Activated CD8-positive, alpha-beta memory T cell treated with anti-CD3 and anti-CD28 coated beads for 1 hour (primary cell): ENCODE measurements around the gene TAF15.

Experiments used
- DNase-seq, 2 donors: peaks; one replicate each; pipeline ENCODE4 v3.0.0-alpha.2; 2020; ENCODE audit warnings: low read depth in 1 of 2; ENCODE audit errors: extremely low read depth in 1 of 2

The TAF15 gene

DNA sequence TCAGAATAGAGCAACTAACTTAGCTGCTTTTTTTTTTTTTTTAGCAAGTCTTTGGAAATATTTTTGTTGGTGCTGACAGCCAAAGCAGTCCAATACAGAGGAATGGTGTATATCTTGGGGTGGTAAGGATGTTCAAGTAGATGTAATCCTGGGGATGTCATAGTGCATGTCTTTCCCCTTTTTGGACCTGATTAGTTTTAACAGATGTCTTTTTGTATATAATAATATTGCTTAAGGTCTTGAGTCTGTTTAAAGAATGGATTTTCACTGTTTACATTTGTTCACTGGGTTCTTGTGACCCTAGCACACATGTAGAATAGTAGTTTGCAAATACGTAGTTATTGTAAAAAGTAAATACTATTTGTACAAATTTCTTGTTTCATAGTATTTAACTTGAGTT is 7.9 kb downstream of the TAF15 start:
- no peak for DNase-seq

DNA sequence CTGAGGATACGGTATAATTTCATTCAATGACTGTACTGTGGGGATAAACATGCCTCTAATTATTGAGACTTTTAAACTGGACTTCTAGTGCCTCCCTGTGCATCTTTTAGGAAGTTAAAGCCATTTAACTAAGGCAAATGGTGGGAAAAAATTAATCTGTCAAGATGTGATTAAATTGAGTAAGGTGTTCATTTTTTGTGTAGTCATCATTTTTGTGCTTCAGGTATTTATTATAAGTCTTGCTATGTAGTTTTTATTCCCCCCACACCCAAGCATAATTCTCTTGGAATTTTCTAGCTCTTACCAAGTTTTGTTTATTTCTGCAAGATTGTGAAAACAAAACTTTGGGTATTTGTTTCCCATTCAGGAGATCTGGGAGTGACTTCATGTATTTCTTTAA is 10.2 kb downstream of the TAF15 start:
- no peak for DNase-seq

- DNase-seq = no peak
These were observed 12.0 kb downstream of the TAF15 start for GRCh38 chr17:35821308-35821707.

DNA sequence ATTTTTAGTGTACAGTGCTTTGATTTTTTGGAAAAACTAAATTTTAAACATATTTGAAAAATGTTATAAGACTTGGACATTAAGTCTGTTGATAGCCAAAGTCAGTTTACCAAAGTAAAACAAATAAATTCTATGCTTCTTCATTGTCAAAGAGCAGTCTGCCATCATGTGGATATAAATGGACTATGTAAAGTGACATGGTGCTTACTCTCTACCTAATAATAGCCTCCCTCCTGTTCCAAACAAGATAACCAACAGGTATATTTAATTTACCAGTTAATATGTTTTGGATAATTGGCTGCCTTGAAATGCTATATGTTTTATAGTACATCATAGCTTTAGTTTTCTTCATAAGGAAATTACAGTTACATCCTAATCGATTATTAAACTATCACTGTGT is 15.9 kb downstream of the TAF15 start:
- DNase-seq = no peak

DNA sequence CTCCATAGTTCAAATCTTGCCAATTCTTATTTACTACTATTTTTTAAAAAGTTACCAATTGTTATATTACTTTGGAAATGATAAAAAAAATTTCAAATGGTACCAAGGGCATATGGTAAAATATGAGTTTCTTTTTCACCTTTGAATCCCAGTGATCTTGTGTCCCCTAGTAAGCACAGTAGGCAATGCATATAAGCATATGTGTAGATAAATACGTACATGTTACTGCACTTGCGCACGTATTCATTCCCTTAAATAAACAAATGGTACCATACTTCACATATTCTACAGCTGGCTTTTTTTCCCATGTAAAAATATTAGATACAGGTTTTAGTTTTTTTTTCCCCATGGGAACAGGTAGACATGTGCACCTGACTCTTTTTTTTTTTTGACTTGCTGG is 31.8 kb downstream of the TAF15 start:
- DNase-seq = no peak

DNA sequence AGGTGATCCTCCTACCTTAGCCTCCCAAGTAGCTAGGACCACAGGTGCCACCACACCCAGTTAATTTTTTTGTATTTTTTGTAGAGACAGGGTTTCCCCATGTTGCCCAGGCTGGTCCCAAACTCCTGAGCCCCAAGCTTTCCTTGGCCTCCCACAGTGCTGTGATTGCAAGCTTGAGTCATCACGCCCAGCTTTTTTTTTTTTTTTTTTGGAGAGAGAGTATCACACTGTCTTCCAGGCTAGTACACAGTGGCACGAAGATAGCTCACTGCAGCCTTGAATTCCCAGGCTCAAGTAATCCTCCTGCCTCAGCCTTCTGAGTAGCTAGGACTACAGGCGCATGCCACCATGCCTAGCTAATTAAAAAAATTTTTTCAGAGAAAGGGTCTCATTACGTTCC is 32.2 kb downstream of the TAF15 start:
- DNase-seq = no peak

- no peak for DNase-seq
These were observed 33.0 kb downstream of the TAF15 start for GRCh38 chr17:35842239-35842638.

DNA sequence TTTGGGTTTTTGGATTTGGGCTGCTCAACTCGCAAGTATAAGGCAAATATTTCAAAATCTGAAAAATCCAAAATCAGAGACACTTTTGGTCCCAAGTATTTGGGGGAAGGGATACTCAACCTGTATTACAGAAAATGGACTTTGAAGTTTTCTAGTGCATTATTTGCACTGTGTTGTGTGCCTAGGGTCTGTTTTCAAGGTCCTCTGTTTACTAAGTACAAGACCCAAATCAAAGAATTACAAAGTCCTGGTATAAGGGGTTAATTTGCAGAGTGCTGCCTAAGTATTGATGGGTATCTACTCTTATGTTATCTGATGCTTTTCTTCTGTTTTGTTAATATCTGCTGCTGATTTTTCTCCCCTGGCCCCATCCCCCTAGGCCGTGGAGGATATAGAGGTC is 34.4 kb downstream of the TAF15 start:
- DNase-seq = no peak

- no peak for DNase-seq
These were observed 35.3 kb downstream of the TAF15 start for GRCh38 chr17:35844547-35844946.

DNA sequence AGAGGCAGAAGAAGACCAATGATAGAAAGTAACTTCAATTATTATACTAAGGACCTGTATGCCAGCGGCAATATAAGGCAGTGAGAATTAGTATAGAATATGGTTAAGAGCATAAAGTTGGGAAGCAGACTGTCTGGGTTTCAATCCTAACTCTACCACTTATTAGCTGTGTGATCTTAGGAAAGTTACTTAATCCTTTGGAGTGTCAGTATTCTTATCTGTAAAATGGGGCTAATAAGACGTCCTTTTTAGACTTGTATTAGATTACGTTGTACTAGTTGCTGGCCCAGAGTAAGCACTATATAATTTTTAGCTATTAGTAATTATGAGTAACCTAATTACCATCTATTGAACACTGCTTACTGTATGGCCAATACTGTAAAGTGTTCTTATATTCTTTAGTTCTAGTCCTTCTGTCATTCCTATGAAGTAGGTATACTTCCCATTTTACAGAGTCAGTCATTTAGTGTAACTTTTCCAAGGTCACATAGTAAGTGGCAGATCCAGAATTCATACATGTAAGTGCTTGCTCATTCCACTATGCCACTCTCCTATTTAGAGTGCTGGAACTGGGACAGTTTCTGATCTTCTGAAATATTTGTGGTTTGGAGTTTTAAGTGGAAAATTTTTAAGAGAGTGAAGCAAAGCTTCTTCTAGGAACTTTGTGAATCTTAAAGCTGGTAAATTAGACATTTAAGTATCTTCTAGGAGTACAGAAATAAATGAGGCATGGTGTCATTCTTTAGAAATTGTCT is 36.9 kb downstream of the TAF15 start:
- DNase-seq = no peak

GRCh38 chr17:35847006-35847405 is 37.7 kb downstream of the TAF15 start:
- DNase-seq = no peak

DNA sequence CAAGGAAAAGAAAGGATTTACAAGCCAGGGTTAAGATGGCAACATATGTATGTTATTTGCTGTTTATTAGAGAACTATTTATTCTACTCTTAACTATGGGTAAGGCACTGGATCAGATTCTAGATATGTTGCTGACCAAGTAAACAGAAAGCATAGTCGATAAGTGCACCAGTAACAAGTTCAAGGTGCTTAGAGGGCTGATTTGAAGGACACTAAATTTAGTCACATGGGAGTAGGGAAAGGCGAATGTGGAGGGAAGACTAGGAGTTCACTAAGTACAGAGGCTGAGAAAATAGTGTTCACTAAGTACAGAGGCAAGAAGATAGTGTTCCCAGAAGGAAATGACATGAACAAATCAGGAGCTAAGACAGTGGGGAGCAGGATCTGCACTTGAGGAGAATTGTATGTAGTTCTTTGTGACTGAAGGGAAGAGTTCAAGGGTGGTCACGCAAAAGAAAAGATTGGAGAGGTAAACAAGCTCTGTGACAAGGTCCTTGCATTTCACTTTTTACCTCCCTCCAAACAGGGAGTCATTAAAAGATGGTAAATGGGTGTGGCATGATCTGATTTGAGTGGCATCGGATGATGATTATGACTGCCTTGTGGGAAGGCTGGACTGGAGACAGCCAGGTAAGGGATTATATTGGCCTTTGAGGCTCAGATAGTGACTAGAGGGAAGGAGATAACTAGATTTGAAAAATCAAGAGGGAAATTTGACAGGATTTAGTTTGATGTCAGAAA is 38.5 kb downstream of the TAF15 start:
- no peak for DNase-seq

- DNase-seq = peak; percentile 17 to 24
These were observed 40.4 kb downstream of the TAF15 start for GRCh38 chr17:35849469-35850348.

DNA sequence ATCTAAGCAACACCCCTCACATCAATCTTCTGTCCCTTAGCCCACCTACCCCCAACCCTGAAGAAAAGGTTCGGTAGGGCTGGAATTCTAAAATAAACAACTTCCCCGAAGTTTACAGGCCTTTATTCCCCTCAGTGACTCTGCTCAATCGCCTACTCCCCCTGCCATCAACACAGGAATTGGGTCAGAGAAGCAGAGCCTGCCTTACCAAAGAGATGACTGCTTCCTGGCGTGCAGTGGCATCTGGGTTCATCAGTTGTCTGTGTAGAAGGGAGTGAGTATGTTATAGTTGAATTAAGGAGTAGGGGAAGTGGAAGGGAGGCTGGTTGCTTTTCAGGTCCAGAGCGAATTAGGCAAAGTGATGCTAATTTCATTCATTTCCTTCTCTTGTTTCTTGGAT is 46.7 kb downstream of the TAF15 start:
- no peak for DNase-seq

DNA sequence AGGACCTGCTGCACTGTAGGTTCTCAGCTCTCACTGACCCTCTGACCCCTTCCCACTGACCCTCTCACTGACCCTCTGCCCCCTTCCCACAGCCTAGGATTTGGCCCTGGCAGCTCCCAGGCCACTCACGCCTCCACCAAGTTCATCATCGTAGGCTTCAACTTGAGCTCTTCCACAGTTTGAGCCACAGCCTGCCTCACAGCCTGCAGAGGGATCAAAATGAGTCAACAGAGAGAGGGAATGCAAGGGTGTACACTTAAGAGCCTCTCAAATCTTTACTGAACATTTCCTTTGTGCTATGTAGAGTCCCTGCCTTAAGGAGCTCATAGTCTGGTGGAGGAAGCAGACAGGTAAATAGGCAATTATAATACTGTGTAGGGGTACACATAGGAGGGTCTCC is 47.3 kb downstream of the TAF15 start:
- no peak for DNase-seq

- no peak for DNase-seq
These were observed 55.6 kb downstream of the TAF15 start for GRCh38 chr17:35864853-35865252.

- DNase-seq = no peak
These were observed 56.4 kb downstream of the TAF15 start for GRCh38 chr17:35865412-35866340.

DNA sequence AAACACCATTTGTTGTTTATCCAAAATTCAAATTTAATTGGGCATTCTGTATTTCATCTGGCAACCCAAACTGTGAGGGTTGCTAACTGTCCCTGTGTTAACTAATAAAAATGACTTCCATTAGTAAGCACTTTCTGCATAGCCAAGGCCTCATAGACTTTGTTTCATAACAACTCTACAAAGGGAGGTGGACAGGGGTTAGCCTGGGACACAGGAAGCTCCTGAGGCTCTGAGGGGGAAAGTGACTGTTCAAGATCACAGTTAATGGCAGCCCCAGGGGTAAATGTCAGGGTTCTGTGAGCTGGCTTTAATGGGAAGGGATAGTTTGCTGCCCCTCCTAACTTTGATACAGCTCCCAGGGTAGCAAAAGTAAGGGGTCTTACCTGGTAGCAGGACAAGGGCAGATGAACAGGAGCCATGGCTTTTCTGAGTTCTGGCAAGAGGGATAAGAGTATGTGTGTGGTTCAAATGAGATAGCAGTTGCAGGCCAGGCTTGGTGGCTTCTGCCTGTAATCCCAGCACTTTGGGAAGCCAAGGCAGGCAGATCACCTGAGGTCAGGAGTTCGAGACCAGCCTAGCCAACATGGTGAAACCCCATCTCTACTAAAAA is 57.2 kb downstream of the TAF15 start:
- DNase-seq = no peak

DNA sequence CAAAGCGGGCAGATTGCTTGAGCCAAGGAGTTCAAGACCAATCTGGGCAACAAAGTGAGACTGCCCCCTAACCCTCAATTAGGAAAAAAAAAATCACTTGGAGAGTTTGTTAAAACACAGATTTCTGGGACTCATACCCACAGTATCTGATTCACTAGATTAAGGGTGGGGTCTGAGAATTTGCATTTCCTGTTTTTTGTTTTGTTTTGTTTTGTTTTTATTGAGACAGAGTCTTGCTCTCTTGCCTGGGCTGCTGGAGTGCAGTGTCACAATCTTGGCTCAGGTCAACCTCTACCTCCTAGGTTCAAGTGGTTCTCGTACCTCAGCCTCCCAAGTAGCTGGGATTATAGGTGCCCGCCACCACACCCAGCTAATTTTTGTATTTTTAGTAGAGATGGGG is 58.3 kb downstream of the TAF15 start:
- DNase-seq = no peak

DNA sequence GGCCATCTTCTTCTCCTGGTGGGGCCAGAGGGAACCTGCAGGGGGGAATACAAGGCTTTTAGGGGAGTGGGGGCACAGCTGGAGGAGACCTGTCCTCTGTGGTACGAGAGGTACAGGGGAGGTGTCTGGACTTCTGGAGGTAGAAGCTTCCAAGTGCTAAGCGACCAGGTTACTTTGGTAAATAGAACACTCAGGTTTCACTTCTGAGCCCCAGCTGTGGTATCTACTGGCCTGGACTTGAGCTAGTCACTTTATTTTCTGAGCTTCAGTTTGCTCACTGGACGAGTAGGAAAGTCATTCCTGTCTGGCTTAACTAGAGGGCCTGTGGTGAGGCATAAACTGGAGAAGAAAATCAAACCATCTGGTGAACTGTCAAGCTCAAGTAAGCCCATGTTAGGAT is 59.5 kb downstream of the TAF15 start, which contains the start of gene HEATR9:
Gene HEATR9, minus strand, starts transcription at position 155 of the 400 bp plus-strand sequence. Its CDS starts 149 bp downstream, at position 6.
- DNase-seq = no peak
